HEK293 (cell line): ENCODE data around the gene HOXD9.
A peak's percentile ranks its signal among the peaks of the same experiment; 100 is the strongest.

Experiments
- CTCF ChIA-PET: fragments of 350-600 bp; formaldehyde crosslinking; extraction: SDS; loops from one replicate; lab custom pipeline; 2021; ENCODE audit warnings: antibody characterized with exemption; lab: Yijun Ruan, JAX
- POLR2A ChIA-PET: fragments of 300-600 bp; formaldehyde crosslinking; extraction: SDS; loops from one replicate; lab custom pipeline; 2020; ENCODE audit warnings: antibody characterized with exemption, inconsistent platforms; lab: Yijun Ruan, JAX
- H3K27ac ChIP-seq: fragments of 200-500 bp; sonication (Bioruptor generic); 2 replicates; pipeline ENCODE4 v1.5.1; 2014; ENCODE audit warnings: low read depth, low read length, control low read depth, inconsistent platforms; ENCODE audit errors: extremely low read depth
- H3K36me3 ChIP-seq, 2 experiments: fragments of 200-500 bp in 1 of 2; sonication (Bioruptor generic) in 1 of 2; 1 replicate in 1 of 2; 2 replicates in 1 of 2; pipeline ENCODE4 v1.5.1; 2014 to 2017; ENCODE audit warnings: inconsistent platforms in 2 of 2, low read length in 2 of 2; ENCODE audit not compliant: control insufficient read depth in 2 of 2, insufficient read depth in 1 of 2
- H3K4me1 ChIP-seq: fragments of 200-500 bp; sonication (Bioruptor generic); 2 replicates; pipeline ENCODE4 v1.5.1; 2014; ENCODE audit warnings: mild to moderate bottlenecking, low read length, inconsistent platforms; ENCODE audit not compliant: control insufficient read depth, insufficient read depth
- H3K4me3 ChIP-seq: 2 replicates; pipeline ENCODE4 v1.5.1; 2011; ENCODE audit warnings: low read depth, mild to moderate bottlenecking, control low read depth, low read length, moderate library complexity
- H3K9me3 ChIP-seq: fragments of 200-500 bp; sonication (Bioruptor generic); 2 replicates; pipeline ENCODE4 v1.5.1; 2014; ENCODE audit warnings: low read depth, low read length, inconsistent platforms; ENCODE audit not compliant: control insufficient read depth, insufficient read depth
- KLF7 ChIP-seq: fragments of 450-650 bp; formaldehyde crosslinking; IDR thresholded peaks from 2 replicates; pipeline ENCODE4 v1.5.1; 2016; ENCODE audit warnings: missing biosample characterization, missing genetic modification characterization, borderline replicate concordance
- KLF8 ChIP-seq: fragments of 450-650 bp; formaldehyde crosslinking; IDR thresholded peaks from 2 replicates; pipeline ENCODE4 v1.5.1; 2016; ENCODE audit warnings: missing biosample characterization, missing genetic modification characterization
- MYNN ChIP-seq: fragments of 450-650 bp; formaldehyde crosslinking; IDR thresholded peaks from 2 replicates; pipeline ENCODE4 v1.5.1; 2016; ENCODE audit warnings: missing biosample characterization, missing genetic modification characterization, borderline replicate concordance
- MZF1 ChIP-seq: fragments of 450-650 bp; formaldehyde crosslinking; IDR thresholded peaks from 2 replicates; pipeline ENCODE4 v1.5.1; 2017; ENCODE audit warnings: missing biosample characterization, missing genetic modification characterization, borderline replicate concordance
- OSR2 ChIP-seq: fragments of 450-650 bp; formaldehyde crosslinking; IDR thresholded peaks from 2 replicates; pipeline ENCODE4 v1.5.1; 2016; ENCODE audit warnings: missing biosample characterization, missing genetic modification characterization
- OVOL3 ChIP-seq: fragments of 450-650 bp; formaldehyde crosslinking; IDR thresholded peaks from 2 replicates; pipeline ENCODE4 v1.5.1; 2016; ENCODE audit warnings: missing biosample characterization, missing genetic modification characterization
- PBX3 ChIP-seq: sonication (generic); formaldehyde crosslinking; IDR thresholded peaks from 2 replicates; pipeline ENCODE4 v1.8.1; 2022; ENCODE audit warnings: mild to moderate bottlenecking, moderate library complexity, missing genetic modification reagents
- SCRT1 ChIP-seq: fragments of 450-650 bp; formaldehyde crosslinking; IDR thresholded peaks from 2 replicates; pipeline ENCODE4 v1.5.1; 2016; ENCODE audit warnings: missing biosample characterization, missing genetic modification characterization, borderline replicate concordance
- SETDB1 ChIP-seq: IDR thresholded peaks from one replicate; pipeline ENCODE4 v1.6.1; 2017; ENCODE audit warnings: mild to moderate bottlenecking, low read length, moderate library complexity, mixed read lengths; ENCODE audit not compliant: insufficient read length
- ZBTB26 ChIP-seq: fragments of 450-650 bp; formaldehyde crosslinking; optimal IDR thresholded peaks from 2 replicates; pipeline ENCODE3; 2016; ENCODE audit warnings: missing biosample characterization, mild to moderate bottlenecking, missing genetic modification characterization
- ZNF2 ChIP-seq: fragments of 450-650 bp; formaldehyde crosslinking; IDR thresholded peaks from 2 replicates; pipeline ENCODE4 v1.5.1; 2016; ENCODE audit warnings: missing biosample characterization, missing genetic modification characterization
- ZNF26 ChIP-seq: fragments of 450-650 bp; formaldehyde crosslinking; IDR thresholded peaks from 2 replicates; pipeline ENCODE4 v1.5.1; 2016; ENCODE audit warnings: missing biosample characterization, missing genetic modification characterization
- ZNF302 ChIP-seq: fragments of 450-650 bp; formaldehyde crosslinking; IDR thresholded peaks from 2 replicates; pipeline ENCODE4 v1.5.1; 2016; ENCODE audit warnings: missing biosample characterization, missing genetic modification characterization, low read depth
- ZNF423 ChIP-seq: fragments of 450-650 bp; formaldehyde crosslinking; IDR thresholded peaks from 2 replicates; pipeline ENCODE4 v1.5.1; 2016; ENCODE audit warnings: missing biosample characterization, missing genetic modification characterization
- ZNF426 ChIP-seq: fragments of 450-650 bp; formaldehyde crosslinking; IDR thresholded peaks from 2 replicates; pipeline ENCODE4 v1.5.1; 2017; ENCODE audit warnings: missing biosample characterization, missing genetic modification characterization, mild to moderate bottlenecking, inconsistent platforms, moderate library complexity
- ZNF473 ChIP-seq: fragments of 450-650 bp; formaldehyde crosslinking; IDR thresholded peaks from 2 replicates; pipeline ENCODE4 v1.5.1; 2017; ENCODE audit warnings: missing biosample characterization, missing genetic modification characterization
- ZNF501 ChIP-seq: fragments of 450-650 bp; formaldehyde crosslinking; IDR thresholded peaks from 2 replicates; pipeline ENCODE4 v1.5.1; 2016; ENCODE audit warnings: missing biosample characterization, missing genetic modification characterization
- ZNF571 ChIP-seq: fragments of 450-650 bp; formaldehyde crosslinking; IDR thresholded peaks from 2 replicates; pipeline ENCODE4 v1.5.0; 2017; ENCODE audit warnings: missing biosample characterization, missing genetic modification characterization
- ZNF585B ChIP-seq: fragments of 450-650 bp; formaldehyde crosslinking; IDR thresholded peaks from 2 replicates; pipeline ENCODE4 v1.5.1; 2016; ENCODE audit warnings: missing biosample characterization, missing genetic modification characterization
- ZNF610 ChIP-seq: fragments of 450-650 bp; formaldehyde crosslinking; IDR thresholded peaks from 2 replicates; pipeline ENCODE4 v1.5.1; 2016; ENCODE audit warnings: missing biosample characterization, missing genetic modification characterization, borderline replicate concordance
- ZNF791 ChIP-seq: fragments of 450-650 bp; formaldehyde crosslinking; IDR thresholded peaks from 2 replicates; pipeline ENCODE4 v1.5.1; 2016; ENCODE audit warnings: missing biosample characterization, missing genetic modification characterization
- ZXDB ChIP-seq: fragments of 450-650 bp; formaldehyde crosslinking; IDR thresholded peaks from 2 replicates; pipeline ENCODE4 v1.5.1; 2016; ENCODE audit warnings: missing biosample characterization, missing genetic modification characterization

Gene HOXD9

GRCh38 chr2:176085861-176086771, 36.4 kb upstream of the HOXD9 start (continued):
- TF ChIP-seq PBX3 (CRISPR knock-in tag): no peak

GRCh38 chr2:176087330-176088047, 35.0 kb upstream of the HOXD9 start:
- TF ChIP-seq MYNN (tag by site-specific recombination): no peak
- CTCF ChIA-PET: interaction anchor here (0.6 to 5.6 kb wide), 13 partner anchors 9 to 884 kb away, joined by 3 to 33 read pairs (median 4); no protein-coding TSS in a partner anchor
- Histone ChIP-seq H3K4me1 (no peaks in the 10 kb centered on the region), H3K4me3 (no peak overlapping the region), H3K9me3 (no peaks in the 10 kb centered on the region), H3K36me3 (no peaks in the 10 kb centered on the region), H3K27ac (no peak overlapping the region)
- POLR2A ChIA-PET: interaction anchor here (1.4 to 1.7 kb wide), 2 partner anchors 10 to 17 kb away, joined by 3 to 5 read pairs; no protein-coding TSS in a partner anchor

- Histone ChIP-seq H3K4me3 (no peak overlapping the region), H3K27ac (no peak overlapping the region; the same call in 1 of the 2 replicates), H3K36me3 (no peaks in the 10 kb centered on the region), H3K9me3 (no peaks in the 10 kb centered on the region), H3K4me1 (no peaks in the 10 kb centered on the region)
- CTCF ChIA-PET: interaction anchor here (0.6 to 5.6 kb wide), 14 partner anchors 9 to 884 kb away, joined by 3 to 33 read pairs (median 4); no protein-coding TSS in a partner anchor
- POLR2A ChIA-PET: interaction anchor here (1.4 to 1.7 kb wide), 2 partner anchors 9 to 16 kb away, joined by 3 to 5 read pairs; no protein-coding TSS in a partner anchor
- TF ChIP-seq ZNF26 (tag by site-specific recombination): no peak
- no peak for TF ChIP-seq OSR2
- TF ChIP-seq KLF8 (tag by site-specific recombination): no peak
- TF ChIP-seq ZNF2 (tag by site-specific recombination): peak; percentile 77
- TF ChIP-seq ZXDB (tag by site-specific recombination): no peak
- TF ChIP-seq SETDB1: no peak
- TF ChIP-seq ZNF610 (tag by site-specific recombination): no peak
- TF ChIP-seq ZBTB26 (tag by site-specific recombination): peak; percentile 17
- no peak for TF ChIP-seq SCRT1 (tag by site-specific recombination)
- no peak for TF ChIP-seq ZNF791 (tag by site-specific recombination)
- TF ChIP-seq ZNF473 (tag by site-specific recombination): no peak
- no peak for TF ChIP-seq ZNF585B
- no peak for TF ChIP-seq MZF1 (tag by site-specific recombination)
- TF ChIP-seq OVOL3 (tag by site-specific recombination): no peak
- no peak for TF ChIP-seq ZNF571 (tag by site-specific recombination)
- TF ChIP-seq PBX3 (CRISPR knock-in tag): no peak
- TF ChIP-seq ZNF426 (tag by site-specific recombination): no peak
- no peak for TF ChIP-seq KLF7 (tag by site-specific recombination)
- TF ChIP-seq ZNF302: no peak
- TF ChIP-seq ZNF423 (tag by site-specific recombination): no peak
- peak; percentile 42; the same call in 1 of the 2 replicates for TF ChIP-seq ZNF501 (tag by site-specific recombination)
Observed at GRCh38 chr2:176088048-176088936, 34.2 kb upstream of the HOXD9 start.
